PFSK-1 (cell line): ENCODE results near the gene TRAK2.

Experiments
- FOXP2 ChIP-seq: optimal IDR thresholded peaks from 2 replicates; pipeline ENCODE3; 2011; ENCODE audit warnings: borderline replicate concordance, control low read depth, inconsistent platforms; ENCODE audit not compliant: insufficient read depth; ENCODE audit errors: extremely low read length, extremely low read depth
- POLR2AphosphoS5 ChIP-seq: IDR thresholded peaks from 2 replicates; pipeline ENCODE4 v1.6.1; 2012; ENCODE audit warnings: low read depth, mild to moderate bottlenecking, control low read depth, low read length, moderate library complexity
- SIN3A ChIP-seq: IDR thresholded peaks from 2 replicates; pipeline ENCODE4 v1.6.1; 2012; ENCODE audit warnings: mild to moderate bottlenecking, low read length, moderate library complexity, borderline replicate concordance; ENCODE audit not compliant: insufficient read depth
- TAF1 ChIP-seq: IDR thresholded peaks from 2 replicates; pipeline ENCODE4 v1.6.1; 2012; ENCODE audit warnings: low read length, control low read depth, borderline replicate concordance; ENCODE audit not compliant: insufficient read depth
- TF ChIP-seq, protein P1 (sequence below), 2 experiments: IDR thresholded peaks; 2 replicates each; pipeline versions ENCODE4 v1.6.1 to v1.8.0; 2011 to 2012; ENCODE audit warnings: low read depth in 2 of 2, low read length in 2 of 2, control low read depth in 1 of 2, inconsistent platforms in 1 of 2, mild to moderate bottlenecking in 1 of 2, moderate library complexity in 1 of 2; ENCODE audit not compliant: insufficient read depth in 1 of 2

DNA sequence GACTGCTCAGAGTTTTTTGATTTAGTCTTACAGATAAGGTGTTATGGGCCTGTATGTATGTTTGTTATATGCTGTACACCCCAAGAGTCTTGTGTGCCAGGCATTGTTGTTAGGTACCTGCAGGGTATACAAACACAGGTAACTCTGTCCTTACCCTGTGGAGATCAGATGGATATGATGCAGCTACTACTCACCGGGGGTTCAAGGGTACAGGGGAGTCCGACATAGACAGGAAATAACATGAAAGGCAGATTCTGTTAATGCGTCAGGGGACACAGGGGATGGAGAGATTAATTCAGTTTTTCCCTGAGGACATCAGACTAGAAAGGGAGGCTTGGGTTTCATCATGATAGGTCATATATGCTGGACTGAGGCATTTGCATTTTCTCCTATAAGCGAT lies 31.3 kb downstream of the TRAK2 start:
- TF ChIP-seq SIN3A (no peak), TAF1 (no peak), POLR2AphosphoS5 (no peak), FOXP2 (no peak)
- TF ChIP-seq, protein P1, sequence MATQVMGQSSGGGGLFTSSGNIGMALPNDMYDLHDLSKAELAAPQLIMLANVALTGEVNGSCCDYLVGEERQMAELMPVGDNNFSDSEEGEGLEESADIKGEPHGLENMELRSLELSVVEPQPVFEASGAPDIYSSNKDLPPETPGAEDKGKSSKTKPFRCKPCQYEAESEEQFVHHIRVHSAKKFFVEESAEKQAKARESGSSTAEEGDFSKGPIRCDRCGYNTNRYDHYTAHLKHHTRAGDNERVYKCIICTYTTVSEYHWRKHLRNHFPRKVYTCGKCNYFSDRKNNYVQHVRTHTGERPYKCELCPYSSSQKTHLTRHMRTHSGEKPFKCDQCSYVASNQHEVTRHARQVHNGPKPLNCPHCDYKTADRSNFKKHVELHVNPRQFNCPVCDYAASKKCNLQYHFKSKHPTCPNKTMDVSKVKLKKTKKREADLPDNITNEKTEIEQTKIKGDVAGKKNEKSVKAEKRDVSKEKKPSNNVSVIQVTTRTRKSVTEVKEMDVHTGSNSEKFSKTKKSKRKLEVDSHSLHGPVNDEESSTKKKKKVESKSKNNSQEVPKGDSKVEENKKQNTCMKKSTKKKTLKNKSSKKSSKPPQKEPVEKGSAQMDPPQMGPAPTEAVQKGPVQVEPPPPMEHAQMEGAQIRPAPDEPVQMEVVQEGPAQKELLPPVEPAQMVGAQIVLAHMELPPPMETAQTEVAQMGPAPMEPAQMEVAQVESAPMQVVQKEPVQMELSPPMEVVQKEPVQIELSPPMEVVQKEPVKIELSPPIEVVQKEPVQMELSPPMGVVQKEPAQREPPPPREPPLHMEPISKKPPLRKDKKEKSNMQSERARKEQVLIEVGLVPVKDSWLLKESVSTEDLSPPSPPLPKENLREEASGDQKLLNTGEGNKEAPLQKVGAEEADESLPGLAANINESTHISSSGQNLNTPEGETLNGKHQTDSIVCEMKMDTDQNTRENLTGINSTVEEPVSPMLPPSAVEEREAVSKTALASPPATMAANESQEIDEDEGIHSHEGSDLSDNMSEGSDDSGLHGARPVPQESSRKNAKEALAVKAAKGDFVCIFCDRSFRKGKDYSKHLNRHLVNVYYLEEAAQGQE (IDR thresholded peaks at IDR 0.05; ENCODE audit: insufficient read depth in 1 of 2, low read depth in 2 of 2, low read length in 2 of 2), result no peak
